Neural cell (in vitro differentiated cells): ENCODE data around the gene DBNDD1.

Experiments
- EP300 ChIP-seq: fragments of 450-650 bp; conservative IDR thresholded peaks from 2 replicates; pipeline ENCODE4 v1.6.1; 2014; ENCODE audit warnings: antibody characterized with exemption, mild to moderate bottlenecking, moderate library complexity; ENCODE audit not compliant: poor library complexity, severe bottlenecking
- POLR2AphosphoS5 ChIP-seq: IDR thresholded peaks from 2 replicates; pipeline ENCODE4 v1.6.1; 2012

DNA sequence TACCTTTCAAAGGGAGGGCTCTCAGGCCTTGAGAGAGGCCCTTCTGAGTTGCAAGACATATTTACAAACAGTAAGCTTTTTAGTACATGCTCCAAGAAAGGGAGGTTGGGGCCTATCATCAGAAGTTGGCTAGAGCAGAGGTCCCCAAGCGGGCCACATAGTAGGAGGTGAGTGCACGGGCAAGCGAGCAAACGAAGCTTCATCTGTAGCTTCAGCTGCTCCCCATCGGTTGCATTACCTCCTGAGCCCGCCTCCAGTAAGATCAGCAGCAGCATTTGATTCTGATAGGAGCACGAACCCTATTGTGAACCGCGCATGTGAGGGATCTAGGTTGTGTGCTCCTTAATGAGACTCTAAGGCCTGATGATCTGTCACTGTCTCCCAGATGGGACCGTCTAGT, 31.7 kb upstream of the DBNDD1 start:
- TF ChIP-seq EP300 (no peak), POLR2AphosphoS5 (no peak)
